Activated CD4-positive, alpha-beta T cell treated with anti-CD3 and anti-CD28 coated beads for 24 hours (primary cell): Measurements from ENCODE around the gene ENTPD7.

Experiments used
- DNase-seq, 2 donors: peaks; one replicate each; pipeline ENCODE4 v3.0.0-alpha.2; 2020; ENCODE audit warnings: low read depth in 2 of 2

The ENTPD7 gene

DNA sequence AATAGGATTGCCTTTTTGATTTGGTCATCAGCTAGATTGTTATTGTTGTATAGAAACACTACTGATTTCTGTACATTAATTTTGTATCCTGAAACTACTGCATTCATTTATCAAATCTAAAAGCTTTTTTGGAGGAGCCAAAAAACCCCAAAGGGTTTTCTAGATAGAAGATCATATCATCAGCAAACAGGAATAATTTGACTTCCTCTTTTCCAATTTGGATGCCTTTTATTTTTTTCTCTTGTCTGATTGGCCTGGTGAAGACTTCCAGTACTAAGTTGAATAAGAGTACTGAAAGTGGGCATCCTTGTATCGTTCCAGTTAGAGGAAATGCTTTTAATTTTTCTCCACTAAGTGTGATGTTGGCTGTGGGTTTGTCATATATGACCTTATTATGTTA, 10.6 kb upstream of the ENTPD7 start:
- no peak for DNase-seq

DNA sequence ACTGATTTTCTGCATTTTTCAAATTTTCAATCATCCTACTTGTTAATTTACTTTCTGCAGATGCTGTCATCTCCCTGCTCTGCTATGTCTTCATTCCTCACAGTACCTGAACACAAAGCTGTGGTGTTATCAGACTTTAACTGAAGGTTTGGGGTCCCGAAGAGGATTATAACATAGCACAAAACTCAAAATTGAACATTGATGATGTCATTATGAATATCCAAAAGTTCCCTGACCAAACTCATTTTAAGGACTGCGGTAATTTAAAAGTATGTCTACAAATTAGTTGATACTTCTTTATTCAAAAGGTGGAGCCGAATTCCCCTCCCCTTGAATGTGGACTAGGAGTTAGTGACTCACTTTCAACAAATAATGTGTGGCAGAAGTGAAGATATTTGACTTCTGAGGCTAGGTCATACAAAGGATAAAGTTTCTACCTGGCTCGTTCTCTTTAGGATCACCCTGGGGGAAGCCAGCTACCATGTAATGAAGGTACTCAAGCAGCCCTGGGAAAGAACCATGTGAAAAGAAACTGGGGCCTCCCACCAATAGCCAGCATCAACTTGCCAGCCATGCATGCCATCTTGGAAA, 6.4 kb upstream of the ENTPD7 start:
- no peak for DNase-seq

DNA sequence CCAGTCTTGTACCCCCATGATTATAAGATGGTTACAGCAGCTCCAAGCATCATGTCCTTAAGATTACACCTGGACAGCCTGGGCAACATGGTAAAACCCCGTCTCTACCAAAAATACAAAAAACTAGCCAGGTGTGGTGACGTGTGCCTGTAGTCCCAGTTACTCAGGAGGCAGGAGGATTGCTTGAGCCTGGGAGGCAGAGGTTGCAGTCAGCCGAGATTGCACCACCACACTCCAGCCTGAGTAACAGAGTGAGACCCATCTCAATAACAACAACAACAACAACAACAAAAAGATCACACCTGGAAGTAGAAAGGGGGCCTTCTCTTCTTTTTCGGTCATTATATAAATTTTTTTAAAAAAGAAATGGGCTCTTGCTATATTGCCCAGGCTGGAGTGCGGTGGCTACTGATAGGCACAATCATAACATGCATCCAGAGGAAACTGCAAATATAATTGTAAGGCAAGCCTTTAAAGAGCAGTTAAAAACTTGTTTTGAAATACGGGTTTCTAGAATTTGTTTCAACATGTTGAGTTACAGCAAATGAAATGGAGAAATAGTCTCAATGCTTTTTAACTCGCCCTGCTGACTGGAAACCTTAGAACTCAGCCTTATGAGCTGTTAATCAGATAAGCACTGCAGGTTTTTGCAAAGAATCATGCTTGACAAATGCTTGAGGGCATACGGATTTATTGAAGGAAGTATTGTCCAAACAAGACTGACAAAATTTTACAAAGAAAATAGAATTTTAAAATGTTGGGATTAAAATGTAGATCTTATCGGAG, 4.7 kb upstream of the ENTPD7 start:
- DNase-seq = no peak

DNA sequence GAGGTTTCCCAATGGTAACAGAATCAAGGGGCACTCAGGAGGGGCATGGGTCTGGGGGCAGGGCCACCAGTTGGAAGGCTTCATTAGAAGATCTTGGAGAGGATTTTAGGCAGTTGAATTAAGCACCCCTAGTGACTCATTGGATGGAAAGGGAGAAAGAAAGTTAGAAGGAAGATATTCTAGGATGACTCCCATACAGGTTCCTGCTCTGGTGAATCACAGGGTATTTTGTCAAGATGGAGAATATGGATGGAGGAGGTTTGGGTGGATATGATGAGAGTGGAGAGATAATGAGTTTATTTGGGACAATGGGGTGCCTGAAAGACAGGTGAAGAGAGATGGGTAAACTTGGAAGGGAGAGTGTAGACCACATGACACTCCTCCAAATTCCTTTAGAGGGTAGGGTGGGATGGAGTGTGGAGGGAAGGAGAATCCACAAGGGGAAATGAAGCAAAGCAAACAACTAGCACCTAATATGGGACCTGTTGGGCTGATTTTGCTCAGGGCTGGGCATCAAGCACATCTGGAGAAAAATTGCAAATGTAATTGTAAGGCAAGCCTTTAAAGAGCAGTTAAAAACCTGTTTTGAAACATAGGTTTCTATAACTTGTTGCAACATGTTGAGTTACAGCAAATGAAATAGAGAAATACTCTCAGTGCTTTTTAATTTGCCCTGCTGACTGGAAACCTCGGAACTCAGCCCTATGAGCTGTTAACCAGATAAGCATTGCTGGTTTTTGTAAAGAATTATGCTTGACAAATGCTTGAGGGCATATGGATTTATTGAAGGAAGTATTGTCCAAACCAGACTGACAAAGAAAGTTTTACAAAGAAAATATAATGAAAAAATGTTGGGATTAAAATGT, 2.9 kb upstream of the ENTPD7 start:
- DNase-seq = no peak

DNA sequence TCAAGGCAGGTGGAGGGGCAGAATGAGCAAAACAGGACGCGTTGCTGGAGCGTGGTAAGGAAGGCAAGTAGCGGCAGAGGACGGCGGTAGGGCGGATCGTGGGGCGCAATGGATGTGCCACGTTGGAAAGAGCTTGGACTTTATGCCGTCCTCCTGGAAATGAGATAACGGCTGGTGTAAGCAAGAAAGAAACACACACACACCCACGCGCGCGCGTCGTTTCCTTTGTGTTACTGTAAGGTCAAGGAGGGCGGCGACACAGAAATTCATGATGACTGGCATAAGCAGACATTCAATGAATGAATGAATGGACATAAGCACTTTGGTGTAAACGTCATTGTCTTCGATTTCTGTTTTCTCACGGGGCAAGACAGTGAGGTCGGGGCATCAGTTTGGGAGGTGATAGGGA, 683 bp upstream of the ENTPD7 start:
- DNase-seq = peak; percentile 21 to 52

DNA sequence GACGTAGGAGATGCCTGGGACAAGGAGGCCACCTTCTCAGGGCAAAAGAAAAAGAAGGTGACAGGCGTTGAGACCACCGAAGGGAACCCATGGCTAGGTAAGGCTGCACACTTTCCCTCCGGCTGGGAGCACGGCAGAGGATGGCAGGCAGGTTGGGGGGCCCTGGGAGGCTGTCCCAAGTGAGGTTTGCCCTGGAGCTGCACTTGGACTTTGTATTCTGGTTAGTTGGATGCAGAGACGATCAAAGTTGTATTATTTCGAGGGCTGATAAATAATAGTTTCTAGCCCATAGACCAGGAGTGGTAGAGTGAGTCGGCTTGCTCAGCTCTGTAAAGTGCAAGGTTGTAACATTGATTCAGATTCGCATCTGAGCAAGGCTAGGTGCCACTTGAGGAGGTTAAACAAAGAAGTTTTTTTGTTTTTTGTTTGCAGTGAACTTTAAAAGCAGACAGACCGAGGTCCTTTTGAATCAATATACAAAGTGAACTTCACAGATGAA, 608 bp downstream of the ENTPD7 start:
- no peak for DNase-seq

DNA sequence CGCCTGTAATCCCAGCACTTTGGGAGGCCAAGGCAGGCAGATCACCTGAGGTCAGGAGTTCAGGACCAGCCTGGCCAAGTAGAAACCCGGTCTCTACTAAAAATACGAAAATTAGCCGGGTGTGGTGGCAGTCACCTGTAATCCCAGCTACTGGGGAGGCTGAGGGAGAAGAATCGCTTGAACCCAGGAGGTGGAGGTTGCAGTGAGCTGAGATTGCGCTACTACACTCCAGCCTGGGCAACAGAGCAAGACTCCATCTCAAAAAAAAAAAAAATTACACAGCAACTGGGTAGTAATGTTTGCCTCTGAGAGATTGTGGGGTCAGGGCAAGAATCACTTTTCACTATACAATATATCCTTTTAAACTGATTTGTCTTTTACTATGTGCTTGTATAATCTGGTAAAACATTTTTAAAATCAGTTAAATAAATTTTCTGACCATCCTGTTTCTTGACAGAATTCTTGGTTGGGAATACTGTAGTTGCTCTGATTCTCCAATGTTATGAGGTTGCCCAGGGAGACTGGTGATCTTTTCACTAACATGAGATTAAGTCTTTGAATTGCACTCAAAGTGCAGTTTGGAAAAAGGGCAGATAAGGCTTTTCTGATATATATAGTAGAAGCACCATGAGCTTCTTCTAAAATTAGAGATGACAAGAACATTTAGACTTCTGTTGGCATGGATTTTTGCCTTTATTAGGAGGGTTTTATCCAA, 1.5 kb downstream of the ENTPD7 start:
- no peak for DNase-seq

DNA sequence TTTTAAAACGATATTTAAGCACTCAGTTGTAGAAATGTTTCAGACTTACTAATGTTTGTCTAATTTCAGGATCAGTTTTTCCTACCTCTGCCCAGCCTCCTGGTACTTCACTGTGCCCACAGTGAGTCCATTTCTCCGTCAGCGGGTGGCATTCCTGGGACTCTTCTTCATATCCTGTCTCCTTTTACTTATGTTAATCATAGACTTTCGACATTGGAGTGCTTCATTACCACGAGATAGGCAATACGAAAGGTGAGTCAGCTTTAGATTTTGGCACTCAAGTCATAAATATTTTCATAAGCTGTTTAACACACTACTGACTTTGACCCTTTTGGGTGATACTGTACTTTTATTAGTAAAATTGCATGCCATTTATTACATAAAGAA, 2.1 kb downstream of the ENTPD7 start:
- DNase-seq = no peak

DNA sequence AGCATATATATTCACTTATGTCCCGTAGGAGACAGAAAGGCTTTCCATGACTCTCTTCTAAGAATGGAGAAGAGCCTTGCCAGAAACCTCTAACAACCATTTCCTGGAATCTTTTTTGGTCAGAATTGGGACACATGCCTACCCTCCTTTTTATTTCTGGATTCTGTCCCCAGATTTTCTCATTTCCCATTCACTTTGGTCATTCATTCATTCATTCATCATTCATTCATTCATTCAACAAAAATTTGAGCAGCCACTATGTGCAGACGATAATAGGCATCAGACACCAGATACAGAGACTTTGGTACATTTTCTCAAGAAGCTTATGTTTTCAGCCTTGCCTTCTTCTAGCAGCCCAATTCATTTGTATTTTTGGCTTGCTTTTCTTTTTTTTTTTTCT, 6.0 kb downstream of the ENTPD7 start:
- no peak for DNase-seq

DNA sequence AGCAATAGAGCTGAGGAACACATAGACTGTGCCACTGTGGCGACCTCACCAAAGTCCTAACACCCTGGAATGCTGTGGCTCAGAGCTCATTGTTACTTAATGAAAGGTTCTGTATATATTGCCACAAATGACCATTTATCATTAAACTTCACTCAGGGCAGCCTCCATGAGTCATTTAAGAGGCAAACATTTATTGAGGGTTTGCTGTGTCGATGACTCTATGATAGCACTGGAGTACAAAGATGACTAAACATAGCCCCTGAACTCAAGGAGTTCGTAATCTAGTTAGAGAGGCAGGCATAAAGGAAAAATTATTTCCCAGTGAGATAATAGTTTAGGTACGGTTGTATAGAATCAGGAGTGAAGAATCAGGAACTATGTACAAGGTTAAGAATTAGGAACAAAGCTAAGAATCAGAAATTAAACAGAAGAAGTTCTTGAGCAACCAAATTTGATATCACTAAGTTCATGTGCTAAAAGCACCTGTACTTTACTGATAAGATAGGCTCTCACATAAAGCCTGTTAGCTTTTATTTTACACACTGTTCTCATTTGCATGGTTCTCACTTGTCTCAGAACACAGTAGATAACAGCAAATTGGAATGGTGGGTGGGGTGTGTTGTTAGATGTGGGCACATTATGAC, 7.9 kb downstream of the ENTPD7 start:
- DNase-seq = no peak

DNA sequence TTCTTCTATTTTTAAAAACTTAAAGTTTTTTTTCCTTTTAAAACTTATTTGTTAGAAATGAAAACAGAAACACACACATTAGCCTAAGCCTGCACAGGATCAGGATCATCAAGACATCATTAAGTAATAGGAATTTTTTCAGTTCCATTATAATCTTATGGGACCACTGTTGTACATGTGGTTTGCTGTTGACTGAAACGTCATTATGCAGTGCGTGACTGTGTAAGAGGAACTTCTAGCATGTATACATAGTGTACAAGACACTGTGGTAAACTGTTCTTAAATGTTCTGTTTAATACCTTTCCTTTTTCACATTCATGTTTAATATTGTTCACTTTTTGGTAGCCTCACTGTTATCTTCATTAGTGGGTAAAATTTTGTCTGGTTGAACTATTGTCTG, 12.1 kb downstream of the ENTPD7 start:
- no peak for DNase-seq

DNA sequence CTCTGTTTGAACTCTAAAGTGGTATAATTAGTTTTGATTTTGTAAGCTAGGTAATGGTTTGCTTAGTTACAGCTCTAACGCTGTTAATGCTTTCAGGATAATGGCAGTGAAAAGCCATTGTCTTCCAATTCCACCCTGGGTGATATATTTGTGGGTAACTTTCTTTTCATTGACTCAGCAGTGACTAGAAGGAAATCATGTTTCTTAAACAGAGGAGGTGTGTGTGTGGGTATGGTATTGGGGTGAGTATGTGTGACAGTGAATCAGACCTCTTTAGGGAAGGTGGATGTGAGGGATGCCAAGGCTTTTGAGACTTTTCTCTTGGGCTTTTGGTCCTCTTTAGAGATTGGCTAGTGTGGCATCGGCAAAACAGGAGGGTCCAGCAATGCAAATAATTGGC, 13.6 kb downstream of the ENTPD7 start:
- no peak for DNase-seq

DNA sequence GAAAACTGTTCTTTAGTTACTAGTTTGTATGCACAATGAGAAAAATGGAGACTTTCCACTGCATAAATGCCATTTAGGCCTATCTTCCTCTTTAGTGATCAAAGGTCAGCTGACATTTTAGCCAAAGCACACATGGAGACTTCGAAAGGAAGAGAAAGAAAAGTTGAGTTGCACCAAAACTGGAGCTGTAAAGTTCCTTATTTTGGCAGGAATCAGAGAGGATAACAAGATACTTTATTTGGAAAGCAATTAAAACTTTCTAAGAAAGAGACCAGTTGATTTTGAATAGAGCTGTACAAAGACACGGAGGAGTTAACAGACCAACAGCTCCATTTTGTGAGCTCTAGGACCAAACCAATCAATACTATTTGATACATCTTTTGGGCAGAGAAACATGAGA, 14.2 kb downstream of the ENTPD7 start:
- DNase-seq = no peak

DNA sequence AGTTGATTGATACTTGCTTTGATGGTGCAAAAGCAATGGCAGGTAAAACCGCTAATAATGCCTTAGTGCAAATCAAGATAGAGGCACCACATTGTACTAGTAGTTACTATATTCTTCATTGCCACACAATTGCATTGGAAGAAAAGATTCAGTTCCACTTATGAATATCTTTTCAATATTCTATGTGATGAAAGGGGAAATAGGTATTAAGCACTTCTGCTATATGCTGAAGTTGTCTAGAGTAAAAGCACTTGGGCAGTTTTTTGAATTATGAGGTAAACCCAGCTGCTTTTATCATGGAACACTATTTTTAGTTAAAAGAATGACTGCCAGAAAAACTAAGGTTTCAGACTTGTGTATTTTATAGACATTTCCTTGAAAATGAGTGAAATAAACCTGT, 15.5 kb downstream of the ENTPD7 start:
- DNase-seq = no peak

DNA sequence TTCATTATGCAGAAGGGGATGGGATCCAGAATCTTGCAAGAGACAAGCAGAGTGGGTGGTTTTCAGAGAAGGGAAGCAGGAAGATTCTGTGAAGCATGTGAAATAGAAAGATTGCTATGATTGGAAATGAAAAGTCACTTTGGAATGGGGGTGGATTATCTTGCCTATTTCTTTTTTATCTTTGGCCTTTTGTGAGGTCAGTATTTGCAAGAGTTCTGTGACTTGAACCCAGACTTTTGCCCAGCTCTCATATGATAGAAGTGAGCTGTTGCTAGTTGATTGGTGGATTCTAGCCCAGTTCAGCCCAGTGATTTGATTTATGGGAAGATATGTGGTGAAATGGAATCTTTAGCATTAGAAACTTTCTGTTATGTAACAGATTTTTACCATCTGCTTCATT, 17.1 kb downstream of the ENTPD7 start:
- DNase-seq = no peak

DNA sequence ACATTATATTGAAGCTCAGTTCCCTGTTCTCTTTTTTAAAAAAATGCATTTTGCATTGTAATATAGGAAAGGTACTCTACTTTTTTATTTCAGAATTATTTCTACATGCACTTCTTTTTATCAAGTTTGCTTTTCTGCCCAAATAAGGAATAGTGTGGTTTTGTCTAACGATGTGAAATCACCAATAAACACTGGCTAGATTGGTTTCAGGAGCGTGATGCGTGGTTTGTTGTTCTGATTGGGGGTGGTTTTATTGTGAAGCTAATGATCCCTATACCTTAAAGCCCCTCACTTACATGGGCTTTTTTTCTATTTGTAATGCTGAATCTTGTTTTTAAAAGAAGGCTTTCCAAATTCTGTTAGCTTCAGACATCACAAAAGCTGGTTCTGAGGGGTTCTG, 17.6 kb downstream of the ENTPD7 start:
- DNase-seq = no peak

DNA sequence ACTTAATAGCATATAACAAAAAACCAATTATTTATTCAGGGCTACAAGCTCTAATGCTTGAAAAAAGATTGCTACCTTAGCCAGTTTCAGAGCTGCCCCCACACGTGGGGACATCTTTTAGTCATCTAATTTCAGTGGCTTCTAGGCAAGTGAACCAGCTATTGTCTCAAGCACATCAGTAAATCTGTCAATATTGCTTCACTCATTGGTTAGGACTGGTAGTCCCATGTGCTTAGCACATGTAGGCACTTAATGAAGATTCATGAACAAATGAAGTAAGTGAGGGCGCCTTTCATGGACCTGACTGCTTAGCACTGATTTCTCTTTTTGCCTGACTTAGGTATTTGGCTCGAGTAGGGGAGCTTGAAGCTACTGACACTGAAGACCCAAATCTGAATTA, 19.6 kb downstream of the ENTPD7 start:
- no peak for DNase-seq

DNA sequence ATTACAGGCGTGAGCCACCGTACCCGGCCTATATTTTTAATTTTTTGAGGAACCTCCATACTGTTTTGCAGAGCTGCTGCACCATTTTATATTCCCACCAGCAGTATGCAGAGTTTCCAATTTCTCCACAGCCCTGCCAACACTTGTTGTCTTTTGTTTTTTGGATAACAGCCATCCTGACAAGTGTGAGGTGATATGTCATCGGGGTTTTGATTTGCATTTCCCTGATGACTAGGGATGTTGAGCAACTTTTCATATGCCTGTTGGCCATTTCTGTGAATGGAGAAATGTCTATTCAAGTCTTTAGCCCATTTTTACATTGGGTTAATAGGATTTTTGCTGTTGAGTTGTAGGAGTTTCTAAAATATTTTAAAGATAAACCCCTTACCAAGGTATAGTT, 22.2 kb downstream of the ENTPD7 start:
- no peak for DNase-seq

DNA sequence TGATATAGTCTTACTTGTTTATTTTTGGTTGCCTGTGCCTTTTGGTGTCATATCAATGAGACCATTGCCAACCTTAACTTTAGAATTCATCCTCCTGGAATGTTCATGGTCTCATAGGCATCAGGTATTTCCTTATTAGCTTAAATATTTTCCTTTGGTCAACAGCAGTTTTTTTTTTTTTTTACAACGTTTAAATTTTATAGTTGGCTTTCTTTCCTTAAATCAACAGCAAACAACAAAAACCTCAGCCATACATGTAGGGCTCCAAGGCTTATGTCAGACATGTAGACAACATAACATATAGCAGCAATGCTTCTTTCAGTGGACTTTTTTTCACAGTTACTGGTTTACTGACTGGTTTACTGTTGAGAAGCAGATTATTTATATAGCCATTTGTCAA, 22.7 kb downstream of the ENTPD7 start:
- no peak for DNase-seq

DNA sequence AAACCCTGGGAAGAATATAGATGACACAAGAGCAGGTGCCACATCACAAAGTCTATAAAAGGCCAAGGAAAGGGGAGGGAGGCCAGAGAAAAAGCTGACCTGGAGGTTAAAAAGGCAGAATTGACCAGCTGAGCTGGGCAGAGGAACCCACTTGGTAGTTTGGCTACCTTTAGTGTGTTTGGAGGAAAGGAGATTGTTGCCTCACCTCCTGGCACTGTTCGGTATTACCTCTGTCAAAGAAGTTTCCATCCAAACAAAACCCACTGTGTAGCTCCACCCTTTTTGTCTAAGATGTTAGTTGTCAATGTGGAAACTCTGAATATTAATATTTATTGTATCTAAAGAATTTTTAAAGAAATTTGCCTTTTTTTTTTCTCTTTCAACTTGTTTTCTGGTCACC, 23.4 kb downstream of the ENTPD7 start:
- DNase-seq = no peak

DNA sequence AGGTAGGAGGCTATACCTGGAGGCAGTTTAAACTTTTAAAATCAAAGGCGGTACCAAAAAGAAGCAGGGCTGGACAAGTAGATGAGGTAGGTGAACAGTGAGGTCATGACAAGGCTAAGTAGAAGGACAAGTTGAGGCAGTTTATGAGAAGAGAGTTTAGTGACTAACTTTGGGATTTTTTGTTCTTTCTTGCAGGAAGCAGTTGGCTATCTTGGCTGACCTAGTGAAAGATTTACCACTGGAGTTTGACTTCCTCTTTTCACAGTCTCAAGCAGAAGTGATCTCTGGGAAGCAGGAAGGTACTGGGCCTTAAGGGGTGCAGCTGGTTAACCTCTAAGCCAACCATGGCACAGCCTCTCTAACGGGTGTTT, 26.3 kb downstream of the ENTPD7 start:
- no peak for DNase-seq

DNA sequence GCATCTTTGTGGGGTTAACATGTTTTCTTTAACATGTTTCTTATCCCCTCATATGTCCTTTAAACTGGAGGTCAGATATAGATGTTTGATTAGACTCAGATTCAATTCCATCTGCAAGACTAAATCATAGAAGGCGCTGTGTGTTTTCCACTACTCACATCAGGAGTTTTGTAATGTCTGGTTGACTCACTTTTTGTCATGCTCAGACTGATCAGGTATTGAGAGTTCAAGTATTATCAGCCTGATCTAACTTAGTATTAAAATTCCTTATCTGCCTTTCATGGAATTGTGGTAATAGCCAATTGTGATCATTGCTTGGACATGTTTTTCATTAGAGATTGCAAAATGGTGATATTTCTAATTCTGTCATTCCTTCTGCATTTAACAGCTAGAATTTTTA, 30.2 kb downstream of the ENTPD7 start:
- DNase-seq = no peak
